Fibroblast of lung (primary cell): ENCODE data around the gene MDK.

Experiments
- EZH2 ChIP-seq: IDR thresholded peaks from 2 replicates; pipeline ENCODE4 v1.5.1; 2012; ENCODE audit warnings: low read length, control low read depth, mild to moderate bottlenecking; ENCODE audit errors: missing control alignments
- TF ChIP-seq, protein P1 (sequence below), 2 donors: IDR thresholded peaks in 1 of 2; conservative IDR thresholded peaks in 1 of 2; 1 replicate in 1 of 2; 2 replicates in 1 of 2; pipeline ENCODE4 v1.5.1; 2011 to 2012; ENCODE audit warnings: low read length in 2 of 2, control low read depth in 1 of 2, inconsistent platforms in 1 of 2, low read depth in 1 of 2, mild to moderate bottlenecking in 1 of 2

DNA sequence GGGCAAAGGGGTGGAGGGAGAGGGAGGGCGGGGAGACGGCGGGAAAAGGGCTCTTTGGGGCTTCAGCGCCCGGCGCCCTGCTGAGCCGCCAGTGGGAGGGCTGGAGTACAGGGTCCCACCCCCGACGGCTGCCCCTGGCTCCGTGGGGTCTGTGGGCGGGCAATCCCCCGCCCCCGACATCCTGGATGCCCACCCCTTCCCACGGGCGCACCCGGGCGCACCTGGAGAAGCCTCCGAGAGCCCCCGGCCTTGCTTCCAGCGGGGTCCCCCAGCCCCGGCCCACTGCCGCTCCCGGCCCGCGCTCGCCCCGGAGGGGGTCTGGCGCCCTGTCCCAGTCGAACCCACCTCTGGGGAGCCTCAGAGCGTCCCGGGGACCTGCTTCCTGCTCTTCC, 9.7 kb downstream of the MDK start:
- TF ChIP-seq, protein P1, sequence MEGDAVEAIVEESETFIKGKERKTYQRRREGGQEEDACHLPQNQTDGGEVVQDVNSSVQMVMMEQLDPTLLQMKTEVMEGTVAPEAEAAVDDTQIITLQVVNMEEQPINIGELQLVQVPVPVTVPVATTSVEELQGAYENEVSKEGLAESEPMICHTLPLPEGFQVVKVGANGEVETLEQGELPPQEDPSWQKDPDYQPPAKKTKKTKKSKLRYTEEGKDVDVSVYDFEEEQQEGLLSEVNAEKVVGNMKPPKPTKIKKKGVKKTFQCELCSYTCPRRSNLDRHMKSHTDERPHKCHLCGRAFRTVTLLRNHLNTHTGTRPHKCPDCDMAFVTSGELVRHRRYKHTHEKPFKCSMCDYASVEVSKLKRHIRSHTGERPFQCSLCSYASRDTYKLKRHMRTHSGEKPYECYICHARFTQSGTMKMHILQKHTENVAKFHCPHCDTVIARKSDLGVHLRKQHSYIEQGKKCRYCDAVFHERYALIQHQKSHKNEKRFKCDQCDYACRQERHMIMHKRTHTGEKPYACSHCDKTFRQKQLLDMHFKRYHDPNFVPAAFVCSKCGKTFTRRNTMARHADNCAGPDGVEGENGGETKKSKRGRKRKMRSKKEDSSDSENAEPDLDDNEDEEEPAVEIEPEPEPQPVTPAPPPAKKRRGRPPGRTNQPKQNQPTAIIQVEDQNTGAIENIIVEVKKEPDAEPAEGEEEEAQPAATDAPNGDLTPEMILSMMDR (conservative IDR thresholded peaks at IDR 0.05 in 1 of 2, IDR thresholded peaks at IDR 0.05 in 1 of 2; ENCODE audit: low read depth in 1 of 2, low read length in 2 of 2) = no peak
- TF ChIP-seq EZH2 = no peak
